H9 (cell line): ENCODE measurements around the gene PARP6. TPM values are rescaled to one million over a fixed set of nuclear protein-coding genes. Genes with fewer than 3 reads are reported as not detected.

Experiments used
- DNase-seq: peaks from one replicate; pipeline ENCODE4 v3.0.0-alpha.2; 2017
- H2AFZ ChIP-seq: one replicate; pipeline ENCODE4 v1.6.1; 2013; ENCODE audit warnings: mild to moderate bottlenecking, low read length, control low read depth, moderate library complexity
- H2AK5ac ChIP-seq: 2 replicates; pipeline ENCODE4 v1.6.1; 2013; ENCODE audit warnings: low read length, control low read depth, mixed read lengths; ENCODE audit not compliant: insufficient read length
- H2BK120ac ChIP-seq: one replicate; pipeline ENCODE4 v1.6.1; 2013; ENCODE audit warnings: low read depth, mild to moderate bottlenecking, low read length, control low read depth, inconsistent platforms; ENCODE audit not compliant: poor library complexity, severe bottlenecking
- H2BK12ac ChIP-seq: 2 replicates; pipeline ENCODE4 v1.6.1; 2013; ENCODE audit warnings: low read length, control low read depth, mixed read lengths, low read depth; ENCODE audit not compliant: insufficient read length
- H2BK15ac ChIP-seq: 2 replicates; pipeline ENCODE4 v1.6.1; 2013; ENCODE audit warnings: low read depth, low read length, control low read depth
- H2BK20ac ChIP-seq: one replicate; pipeline ENCODE4 v1.6.1; 2013; ENCODE audit warnings: low read depth, mild to moderate bottlenecking, low read length, control low read depth, inconsistent platforms; ENCODE audit not compliant: poor library complexity, severe bottlenecking
- H2BK5ac ChIP-seq: 2 replicates; pipeline ENCODE4 v1.6.1; 2013; ENCODE audit warnings: low read length, control low read depth, mixed read lengths; ENCODE audit not compliant: insufficient read length
- H3K14ac ChIP-seq: 2 replicates; pipeline ENCODE4 v1.6.1; 2013; ENCODE audit warnings: low read length, control low read depth; ENCODE audit not compliant: insufficient read depth
- H3K18ac ChIP-seq: 2 replicates; pipeline ENCODE4 v1.6.1; 2013; ENCODE audit warnings: low read depth, mild to moderate bottlenecking, mixed read lengths, low read length, control low read depth; ENCODE audit not compliant: insufficient read length
- H3K23ac ChIP-seq: 2 replicates; pipeline ENCODE4 v1.6.1; 2013; ENCODE audit warnings: low read length, control low read depth, mixed read lengths, low read depth; ENCODE audit not compliant: insufficient read length
- H3K23me2 ChIP-seq: 2 replicates; pipeline ENCODE4 v1.6.1; 2013; ENCODE audit warnings: low read depth, mild to moderate bottlenecking, mixed read lengths, low read length, control low read depth; ENCODE audit not compliant: insufficient read length, poor library complexity, severe bottlenecking
- H3K27ac ChIP-seq: 2 replicates; pipeline ENCODE4 v1.5.1; 2013; ENCODE audit warnings: low read length, control low read depth, mixed read lengths, low read depth; ENCODE audit not compliant: insufficient read length
- H3K27me3 ChIP-seq: 2 replicates; pipeline ENCODE4 v1.6.1; 2013; ENCODE audit warnings: low read length, control low read depth, inconsistent platforms; ENCODE audit not compliant: insufficient read depth
- H3K4ac ChIP-seq: 2 replicates; pipeline ENCODE4 v1.6.1; 2013; ENCODE audit warnings: low read depth, mild to moderate bottlenecking, control low read depth, inconsistent platforms, low read length, moderate library complexity
- H3K4me1 ChIP-seq: 2 replicates; pipeline ENCODE4 v1.6.1; 2013; ENCODE audit warnings: low read length, control low read depth, inconsistent platforms; ENCODE audit not compliant: insufficient read depth
- H3K4me2 ChIP-seq: 2 replicates; pipeline ENCODE4 v1.6.1; 2013; ENCODE audit warnings: low read length, control low read depth, mixed read lengths; ENCODE audit not compliant: insufficient read length, insufficient read depth
- H3K56ac ChIP-seq: 2 replicates; pipeline ENCODE4 v1.6.1; 2013; ENCODE audit warnings: low read depth, mild to moderate bottlenecking, mixed read lengths, low read length, control low read depth; ENCODE audit not compliant: insufficient read length
- H3K79me1 ChIP-seq: 2 replicates; pipeline ENCODE4 v1.6.1; 2013; ENCODE audit warnings: low read depth, mild to moderate bottlenecking, moderate library complexity, low read length, control low read depth, inconsistent platforms; ENCODE audit not compliant: insufficient read depth, poor library complexity, severe bottlenecking
- H3K79me2 ChIP-seq: 2 replicates; pipeline ENCODE4 v1.6.1; 2013; ENCODE audit warnings: low read length, control low read depth, inconsistent platforms; ENCODE audit not compliant: insufficient read depth
- H3K9ac ChIP-seq: 2 replicates; pipeline ENCODE4 v1.6.1; 2013; ENCODE audit warnings: low read length, control low read depth, mixed read lengths; ENCODE audit not compliant: insufficient read length; ENCODE audit errors: extremely low read depth
- H3K9me3 ChIP-seq: one replicate; pipeline ENCODE4 v1.6.1; 2013; ENCODE audit warnings: low read depth, low read length, inconsistent platforms; ENCODE audit not compliant: control insufficient read depth
- H3T11ph ChIP-seq: one replicate; pipeline ENCODE4 v1.6.1; 2013; ENCODE audit warnings: mild to moderate bottlenecking, low read length, control low read depth, inconsistent platforms
- H4K20me1 ChIP-seq: one replicate; pipeline ENCODE4 v1.6.1; 2013; ENCODE audit not compliant: control insufficient read depth, insufficient read length, insufficient read depth
- H4K5ac ChIP-seq: 2 replicates; pipeline ENCODE4 v1.6.1; 2013; ENCODE audit warnings: low read depth, mild to moderate bottlenecking, mixed read lengths, low read length, control low read depth; ENCODE audit not compliant: insufficient read length
- H4K8ac ChIP-seq: replicated peaks from 2 replicates; pipeline ENCODE4 v1.6.1; 2013; ENCODE audit warnings: low read length, control low read depth, mixed read lengths, low read depth; ENCODE audit not compliant: insufficient read length
- H4K91ac ChIP-seq: 2 replicates; pipeline ENCODE4 v1.6.1; 2013; ENCODE audit warnings: low read depth, mild to moderate bottlenecking, moderate library complexity, mixed read lengths, low read length, control low read depth; ENCODE audit not compliant: insufficient read length
- H3K27ac Mint-ChIP-seq, 3 experiments: 2 replicates in 2 of 3; 3 replicates in 1 of 3; pipeline ENCODE4 v1.8.0; 2020 to 2021; ENCODE audit warnings: mixed read lengths in 3 of 3, mild to moderate bottlenecking in 1 of 3, moderate library complexity in 1 of 3
- H3K27me3 Mint-ChIP-seq: 2 replicates; pipeline ENCODE4 v1.8.0; 2021; ENCODE audit warnings: low read depth, mild to moderate bottlenecking, moderate library complexity, mixed read lengths
- H3K36me3 Mint-ChIP-seq, 3 experiments: 2 replicates in 2 of 3; 3 replicates in 1 of 3; pipeline ENCODE4 v1.8.0; 2020 to 2021; ENCODE audit warnings: low read depth in 3 of 3, mixed read lengths in 3 of 3; ENCODE audit not compliant: insufficient read depth in 1 of 3
- H3K4me1 Mint-ChIP-seq, 2 experiments: 2 replicates each; pipeline ENCODE4 v1.8.0; 2020; ENCODE audit warnings: mixed read lengths in 2 of 2
- H3K4me3 Mint-ChIP-seq, 2 experiments: 2 replicates in 1 of 2; 3 replicates in 1 of 2; pipeline ENCODE4 v1.8.0; 2020 to 2021; ENCODE audit warnings: mild to moderate bottlenecking in 2 of 2, mixed read lengths in 2 of 2, moderate library complexity in 1 of 2
- H3K9me3 Mint-ChIP-seq, 2 experiments: 2 replicates in 1 of 2; 3 replicates in 1 of 2; pipeline ENCODE4 v1.8.0; 2020; ENCODE audit warnings: mild to moderate bottlenecking in 2 of 2, mixed read lengths in 2 of 2, moderate library complexity in 1 of 2
- WGBS: extraction: QIAGEN DNeasy Blood & Tissue Kit; methylation state at CpG from one replicate; pipeline ENCODE4 v1.1.7; 2013; ENCODE audit warnings: missing lambda C conversion rate, low lambda C conversion rate, mixed read lengths; ENCODE audit not compliant: insufficient read length; ENCODE audit errors: extremely low coverage; 5-methylcytosine and 5-hydroxymethylcytosine counted together
- total RNA-seq: library from RNA; stranded (reverse); gene quantifications from 2 replicates; pipeline ENCODE4 v1.2.1, GENCODE V29; 2021
- TF ChIP-seq, protein P1 (sequence below): fragments of 200-600 bp; sonication (generic); conservative IDR thresholded peaks from 3 replicates; pipeline ENCODE4 v1.8.0; 2021; ENCODE audit warnings: antibody characterized with exemption, mild to moderate bottlenecking

Gene PARP6
- total RNA-seq, 1 experiment from 2014 or later, result 54.4 TPM

DNA sequence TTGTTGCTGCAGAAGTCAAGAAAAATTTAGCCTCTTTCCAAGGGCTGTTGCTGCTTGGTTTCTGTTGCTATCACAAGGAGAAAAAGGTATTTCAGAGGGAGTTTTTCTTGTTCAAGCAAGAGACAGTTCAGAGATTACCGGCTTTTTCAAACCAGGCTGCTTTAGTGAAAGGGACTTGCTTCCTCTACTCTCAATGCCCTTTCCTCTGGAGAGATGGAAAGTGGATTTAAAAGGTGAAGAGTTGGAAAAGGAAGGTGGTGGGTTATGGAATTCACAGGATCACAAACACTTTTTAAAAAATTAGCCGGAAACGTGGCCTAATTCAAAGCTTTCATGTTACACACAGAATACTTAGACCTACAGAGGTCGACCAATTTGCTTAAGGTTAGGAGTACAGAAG is 1.1 kb downstream of the PARP6 start:
- Histone ChIP-seq H3K56ac (no peak overlapping the region), H3K4me2 (peak overlapping the region; percentile 91), H3K79me2 (no peaks in the 10 kb centered on the region), H3K23ac (no peak overlapping the region), H4K20me1 (no peaks in the 10 kb centered on the region), H2BK15ac (no peak overlapping the region), H2BK12ac (no peak overlapping the region), H3K23me2 (peaks cover 7% of the 10 kb centered on the region), H3K18ac (no peak overlapping the region), H4K8ac (no peak overlapping the region), H3K9me3 (no peaks in the 10 kb centered on the region), H3K14ac (no peak overlapping the region), H3K4me1 (no peaks in the 10 kb centered on the region), H3T11ph (no peak overlapping the region), H3K27ac (no peak overlapping the region), H3K4ac (no peak overlapping the region), H2BK5ac (no peak overlapping the region), H2AFZ (no peak overlapping the region), H3K79me1 (no peaks in the 10 kb centered on the region), H2BK120ac (no peak overlapping the region), H3K9ac (no peak overlapping the region), H2BK20ac (no peak overlapping the region), H2AK5ac (no peak overlapping the region), H3K27me3 (no peaks in the 10 kb centered on the region), H4K5ac (no peak overlapping the region), H4K91ac (no peak overlapping the region)
- H3K27me3 Mint-ChIP-seq, result peaks cover 11% of the 10 kb centered on the region
- peaks cover 10 to 14% of the 10 kb centered on the region in 2 experiments for H3K4me1 Mint-ChIP-seq
- no peaks in the 10 kb centered on the region for H3K9me3 Mint-ChIP-seq
- peaks cover 11 to 30% (median 22%) of the 10 kb centered on the region in 3 experiments; a peak in 6 of 7 replicates for H3K36me3 Mint-ChIP-seq
- no peak overlapping the region for H3K27ac Mint-ChIP-seq
- TF ChIP-seq, protein P1, sequence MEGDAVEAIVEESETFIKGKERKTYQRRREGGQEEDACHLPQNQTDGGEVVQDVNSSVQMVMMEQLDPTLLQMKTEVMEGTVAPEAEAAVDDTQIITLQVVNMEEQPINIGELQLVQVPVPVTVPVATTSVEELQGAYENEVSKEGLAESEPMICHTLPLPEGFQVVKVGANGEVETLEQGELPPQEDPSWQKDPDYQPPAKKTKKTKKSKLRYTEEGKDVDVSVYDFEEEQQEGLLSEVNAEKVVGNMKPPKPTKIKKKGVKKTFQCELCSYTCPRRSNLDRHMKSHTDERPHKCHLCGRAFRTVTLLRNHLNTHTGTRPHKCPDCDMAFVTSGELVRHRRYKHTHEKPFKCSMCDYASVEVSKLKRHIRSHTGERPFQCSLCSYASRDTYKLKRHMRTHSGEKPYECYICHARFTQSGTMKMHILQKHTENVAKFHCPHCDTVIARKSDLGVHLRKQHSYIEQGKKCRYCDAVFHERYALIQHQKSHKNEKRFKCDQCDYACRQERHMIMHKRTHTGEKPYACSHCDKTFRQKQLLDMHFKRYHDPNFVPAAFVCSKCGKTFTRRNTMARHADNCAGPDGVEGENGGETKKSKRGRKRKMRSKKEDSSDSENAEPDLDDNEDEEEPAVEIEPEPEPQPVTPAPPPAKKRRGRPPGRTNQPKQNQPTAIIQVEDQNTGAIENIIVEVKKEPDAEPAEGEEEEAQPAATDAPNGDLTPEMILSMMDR, result no peak
- DNase-seq, result no peak
- peak overlapping the region; percentile 86 to 88 for H3K4me3 Mint-ChIP-seq
- WGBS, result no CpG with 5 or more reads among the region's 4 CpGs
